ENCODE data around the gene GOLT1A. TPM values are rescaled to one million over a fixed set of nuclear protein-coding genes. Genes with fewer than 3 reads are reported as not detected.

GOLT1A gene
- total and polyA plus RNA-seq, 2 donors (not counting 1 experiment from before 2014, with no cell fraction given), result not detected

GRCh38 chr1:204222006-204222763 is 8.4 kb upstream of the GOLT1A start:
- no peaks in the 10 kb centered on the region for H3K9me3 Mint-ChIP-seq (ENCODE audit: insufficient read depth)
- peaks cover 4% of the 10 kb centered on the region for H3K27me3 Mint-ChIP-seq
- no peak overlapping the region for H3K9ac ChIP-seq (ENCODE audit: low read length)
- H2AFZ ChIP-seq (ENCODE audit: insufficient read depth, low read depth, low read length, poor library complexity, severe bottlenecking), result no peak overlapping the region
- intact Hi-C loops (cut with micrococcal nuclease), result no loop called here
- ChIA-PET POLR2A (no interaction called here), CTCF (no interaction called here)
- no peak overlapping the region for H3K4me3 Mint-ChIP-seq
- H4K20me1 ChIP-seq (ENCODE audit: control insufficient read depth, insufficient read depth, low read length, poor library complexity, severe bottlenecking), result no peaks in the 10 kb centered on the region
- H3K4me1 Mint-ChIP-seq, result no peaks in the 10 kb centered on the region
- H3K79me2 ChIP-seq (ENCODE audit: control insufficient read depth, insufficient read depth, low read length), result no peaks in the 10 kb centered on the region
- TF ChIP-seq CTCF (IDR thresholded peaks at IDR 0.05), result no peak
- TF ChIP-seq EZH2 (IDR thresholded peaks at IDR 0.05; ENCODE audit: borderline replicate concordance, insufficient read depth, low read depth, low read length, poor library complexity, severe bottlenecking), result no peak
- H3K4me3 ChIP-seq (ENCODE audit: control extremely low read depth in 1 of 5, extremely low read depth in 1 of 5, insufficient read depth in 1 of 5, low read depth in 2 of 5, low read length in 4 of 5), result no peak overlapping the region
- no peak overlapping the region for H3K27ac ChIP-seq (ENCODE audit: low read length in 2 of 2)
- H3K4me2 ChIP-seq (replicated peaks; ENCODE audit: low read depth, low read length, poor library complexity, severe bottlenecking), result no peak overlapping the region
- no peaks in the 10 kb centered on the region for H3K36me3 ChIP-seq (replicated peaks in 1 of 2; ENCODE audit: control extremely low read depth in 1 of 2, control insufficient read depth in 1 of 2, extremely low read depth in 1 of 2, insufficient read depth in 2 of 2, low read length in 1 of 2)
- no peak for ATAC-seq (ENCODE audit: low read depth)
- 67% methylated on average over 5 of the region's 8 CpGs for WGBS (ENCODE audit: insufficient coverage)
- H3K27me3 ChIP-seq (replicated peaks in 1 of 4; ENCODE audit: control extremely low read depth in 1 of 4, control insufficient read depth in 3 of 4, insufficient read depth in 4 of 4, low read length in 3 of 4), result no peaks in the 10 kb centered on the region
- no peak for DNase-seq
- H3K9me3 ChIP-seq (ENCODE audit: control extremely low read depth in 1 of 3, control insufficient read depth in 2 of 3, insufficient read depth in 1 of 3, low read length in 2 of 3), result no peaks in the 10 kb centered on the region
- no peak overlapping the region for H3K27ac Mint-ChIP-seq
- no peaks in the 10 kb centered on the region for H3K4me1 ChIP-seq (ENCODE audit: control insufficient read depth in 2 of 2, insufficient read depth in 2 of 2, low read length in 2 of 2)

- H3K27me3 Mint-ChIP-seq, result peaks cover 4% of the 10 kb centered on the region
- CTCF ChIA-PET, result no interaction called here
These were observed 7.5 kb upstream of the GOLT1A start for GRCh38 chr1:204221271-204221670.

More at GRCh38 chr1:204221271-204221670, 7.5 kb upstream of the GOLT1A start:
- intact Hi-C loops (cut with micrococcal nuclease), result no loop called here
- Mint-ChIP-seq H3K9me3 (ENCODE audit: insufficient read depth) (no peaks in the 10 kb centered on the region), H3K27ac (no peak overlapping the region), H3K4me3 (no peak overlapping the region), H3K4me1 (no peaks in the 10 kb centered on the region)
- TF ChIP-seq EZH2 (IDR thresholded peaks at IDR 0.05; ENCODE audit: borderline replicate concordance, insufficient read depth, low read depth, low read length, poor library complexity, severe bottlenecking), result no peak
- no peak for TF ChIP-seq CTCF (IDR thresholded peaks at IDR 0.05)
- no peaks in the 10 kb centered on the region for H4K20me1 ChIP-seq (ENCODE audit: control insufficient read depth, insufficient read depth, low read length, poor library complexity, severe bottlenecking)
- no peaks in the 10 kb centered on the region for H3K36me3 ChIP-seq (replicated peaks in 1 of 2; ENCODE audit: control extremely low read depth in 1 of 2, control insufficient read depth in 1 of 2, extremely low read depth in 1 of 2, insufficient read depth in 2 of 2, low read length in 1 of 2)
- H3K79me2 ChIP-seq (ENCODE audit: control insufficient read depth, insufficient read depth, low read length), result no peaks in the 10 kb centered on the region
- no peak overlapping the region for H3K4me2 ChIP-seq (replicated peaks; ENCODE audit: low read depth, low read length, poor library complexity, severe bottlenecking)
- DNase-seq (no peak), ATAC-seq (ENCODE audit: low read depth) (no peak)
- no peaks in the 10 kb centered on the region for H3K4me1 ChIP-seq (ENCODE audit: control insufficient read depth in 2 of 2, insufficient read depth in 2 of 2, low read length in 2 of 2)
- POLR2A ChIA-PET, result no interaction called here
- H3K27me3 ChIP-seq (replicated peaks in 1 of 4; ENCODE audit: control extremely low read depth in 1 of 4, control insufficient read depth in 3 of 4, insufficient read depth in 4 of 4, low read length in 3 of 4), result peaks cover 0 to 3% (median 0%) of the 10 kb centered on the region in 4 experiments
- WGBS (ENCODE audit: insufficient coverage), result 84% methylated on average over 2 of the region's 11 CpGs
- no peaks in the 10 kb centered on the region for H3K9me3 ChIP-seq (ENCODE audit: control extremely low read depth in 1 of 3, control insufficient read depth in 2 of 3, insufficient read depth in 1 of 3, low read length in 2 of 3)
- no peak overlapping the region for H3K4me3 ChIP-seq (ENCODE audit: control extremely low read depth in 1 of 5, extremely low read depth in 1 of 5, insufficient read depth in 1 of 5, low read depth in 2 of 5, low read length in 4 of 5)
- H3K9ac ChIP-seq (ENCODE audit: low read length), result no peak overlapping the region
- H3K27ac ChIP-seq (ENCODE audit: low read length in 2 of 2), result no peak overlapping the region
- H2AFZ ChIP-seq (ENCODE audit: insufficient read depth, low read depth, low read length, poor library complexity, severe bottlenecking), result no peak overlapping the region
